SK-N-MC (cell line): Measurements from ENCODE around the gene CREB5.
"Not testable (repeated sequence)": the region's sequence is repeated elsewhere in the genome, so short reads cannot be mapped to it uniquely, and the experiment has no call there.

Experiments
- DNase-seq: peaks from one replicate; pipeline ENCODE4 v3.0.0-alpha.2; 2011; ENCODE audit warnings: low read depth, low spot score
- H3K27ac ChIP-seq: fragments of 200-600 bp; sonication (generic); 2 replicates; pipeline ENCODE4 v1.5.1; 2016; ENCODE audit warnings: mixed run types
- H3K36me3 ChIP-seq: fragments of 200-600 bp; sonication (generic); 2 replicates; pipeline ENCODE4 v1.6.1; 2017; ENCODE audit warnings: antibody characterized with exemption, low read length, mixed read lengths; ENCODE audit not compliant: insufficient read depth
- H3K4me3 ChIP-seq: fragments of 200-600 bp; sonication (generic); 2 replicates; pipeline ENCODE4 v1.5.1; 2016
- H3K9ac ChIP-seq: fragments of 200-600 bp; sonication (generic); 2 replicates; pipeline ENCODE4 v1.8.0; 2017; ENCODE audit warnings: mixed run types, mixed read lengths; ENCODE audit not compliant: insufficient read length
- H3K9me3 ChIP-seq: fragments of 200-600 bp; sonication (generic); 2 replicates; pipeline ENCODE4 v1.6.1; 2017; ENCODE audit warnings: low read depth, mild to moderate bottlenecking, antibody characterized with exemption, low read length, moderate library complexity, mixed read lengths
- EZH2 ChIP-seq: fragments of 200-600 bp; sonication (generic); IDR thresholded peaks from one replicate; pipeline ENCODE4 v1.6.1; 2017; ENCODE audit warnings: antibody characterized with exemption
- FOXP2 ChIP-seq: optimal IDR thresholded peaks from 2 replicates; pipeline ENCODE3; 2011; ENCODE audit warnings: mild to moderate bottlenecking, moderate library complexity; ENCODE audit not compliant: insufficient read depth; ENCODE audit errors: extremely low read length, control extremely low read depth
- POLR2AphosphoS5 ChIP-seq: IDR thresholded peaks from 2 replicates; pipeline ENCODE4 v1.6.1; 2012; ENCODE audit warnings: mild to moderate bottlenecking, low read depth, low read length, borderline replicate concordance

The CREB5 gene

DNA sequence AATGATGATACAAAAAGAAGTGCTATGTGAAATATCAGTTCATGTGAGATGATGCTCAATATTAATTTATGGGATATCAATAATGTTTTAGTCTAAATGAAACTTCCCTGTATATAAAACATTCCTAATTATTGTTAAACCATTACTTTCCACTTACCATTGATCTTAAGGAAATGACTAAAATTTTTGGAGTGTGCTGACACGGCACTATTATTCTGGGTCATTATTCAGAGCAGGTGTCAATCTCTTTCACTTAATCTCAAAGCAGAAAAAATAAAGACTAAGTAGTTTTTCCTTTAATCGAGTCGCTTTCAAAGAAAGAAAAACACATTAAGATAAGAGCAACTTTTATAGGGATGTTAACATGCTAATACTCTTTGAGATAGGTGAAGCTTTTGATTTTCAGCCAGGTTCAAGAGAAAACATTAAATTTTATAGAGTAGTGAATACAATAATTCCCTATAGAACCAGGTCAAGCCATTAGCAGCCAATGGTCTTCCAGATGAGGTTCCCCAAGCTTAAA, 11.4 kb upstream of the CREB5 start:
- Histone ChIP-seq H3K36me3 (no peaks in the 10 kb centered on the region), H3K27ac (no peak overlapping the region), H3K4me3 (no peak overlapping the region), H3K9ac (no peak overlapping the region), H3K9me3 (no peaks in the 10 kb centered on the region)
- no peak for TF ChIP-seq POLR2AphosphoS5
- no peak for TF ChIP-seq EZH2
- no peak for TF ChIP-seq FOXP2
- no peak for DNase-seq

DNA sequence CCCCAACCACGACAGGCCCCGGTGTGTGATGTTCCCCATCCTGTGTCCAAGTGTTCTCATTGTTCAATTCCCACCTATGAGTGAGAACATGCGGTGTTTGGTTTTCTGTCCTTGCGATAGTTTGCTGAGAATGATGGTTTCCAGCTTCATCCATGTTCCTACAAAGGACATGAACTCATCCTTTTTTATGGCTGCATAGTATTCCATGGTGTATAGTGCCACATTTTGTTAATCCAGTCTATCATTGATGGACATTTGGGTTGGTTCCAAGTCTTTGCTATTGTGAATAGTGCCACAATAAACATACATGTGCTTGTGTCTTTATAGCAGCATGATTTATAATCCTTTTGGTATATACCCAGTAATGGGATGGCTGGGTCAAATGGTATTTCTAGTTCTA, 10.8 kb upstream of the CREB5 start:
- DNase-seq, H3K9me3 ChIP-seq, H3K36me3 ChIP-seq, H3K9ac ChIP-seq, H3K27ac ChIP-seq, H3K4me3 ChIP-seq: not testable (repeated sequence)

- no peak for TF ChIP-seq POLR2AphosphoS5
- no peak for TF ChIP-seq EZH2
- no peak for TF ChIP-seq FOXP2
- H3K27ac ChIP-seq: no peak overlapping the region
- DNase-seq: no peak
- no peaks in the 10 kb centered on the region for H3K9me3 ChIP-seq
- no peak overlapping the region for H3K4me3 ChIP-seq
- H3K9ac ChIP-seq: no peak overlapping the region
- no peaks in the 10 kb centered on the region for H3K36me3 ChIP-seq
Measured at GRCh38 chr7:28405662-28406061, 6.7 kb upstream of the CREB5 start.

- H3K4me3 ChIP-seq: no peak overlapping the region
- no peak for TF ChIP-seq EZH2
- TF ChIP-seq POLR2AphosphoS5: no peak
- no peak for TF ChIP-seq FOXP2
- H3K27ac ChIP-seq: no peak overlapping the region
- no peak for DNase-seq
- H3K36me3 ChIP-seq: no peaks in the 10 kb centered on the region
- H3K9me3 ChIP-seq: no peaks in the 10 kb centered on the region
- H3K9ac ChIP-seq: no peak overlapping the region
Measured at GRCh38 chr7:28406192-28406591, 6.1 kb upstream of the CREB5 start.

DNA sequence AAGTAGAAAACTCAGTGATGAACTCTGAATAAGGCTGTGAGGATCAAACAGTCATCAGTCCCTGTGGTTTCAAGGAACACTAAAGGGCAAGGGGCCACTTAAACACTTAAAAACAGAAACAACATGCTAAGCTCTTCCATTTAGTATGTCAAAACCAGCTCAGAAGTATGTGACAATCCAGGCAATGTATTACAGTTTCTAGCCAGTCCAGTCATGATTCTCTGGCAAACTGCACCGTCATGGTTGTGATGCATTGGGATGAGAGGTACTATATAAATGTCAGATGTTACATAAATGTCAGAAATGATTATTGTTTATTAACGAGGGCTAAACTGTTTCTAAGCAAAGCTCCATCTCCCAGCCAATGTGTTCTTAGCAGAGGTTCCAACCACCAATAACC, 4.7 kb upstream of the CREB5 start:
- Histone ChIP-seq H3K27ac (no peak overlapping the region), H3K36me3 (no peaks in the 10 kb centered on the region), H3K9me3 (no peaks in the 10 kb centered on the region), H3K4me3 (no peak overlapping the region), H3K9ac (no peak overlapping the region)
- no peak for DNase-seq
- TF ChIP-seq POLR2AphosphoS5 (no peak), EZH2 (no peak)

DNA sequence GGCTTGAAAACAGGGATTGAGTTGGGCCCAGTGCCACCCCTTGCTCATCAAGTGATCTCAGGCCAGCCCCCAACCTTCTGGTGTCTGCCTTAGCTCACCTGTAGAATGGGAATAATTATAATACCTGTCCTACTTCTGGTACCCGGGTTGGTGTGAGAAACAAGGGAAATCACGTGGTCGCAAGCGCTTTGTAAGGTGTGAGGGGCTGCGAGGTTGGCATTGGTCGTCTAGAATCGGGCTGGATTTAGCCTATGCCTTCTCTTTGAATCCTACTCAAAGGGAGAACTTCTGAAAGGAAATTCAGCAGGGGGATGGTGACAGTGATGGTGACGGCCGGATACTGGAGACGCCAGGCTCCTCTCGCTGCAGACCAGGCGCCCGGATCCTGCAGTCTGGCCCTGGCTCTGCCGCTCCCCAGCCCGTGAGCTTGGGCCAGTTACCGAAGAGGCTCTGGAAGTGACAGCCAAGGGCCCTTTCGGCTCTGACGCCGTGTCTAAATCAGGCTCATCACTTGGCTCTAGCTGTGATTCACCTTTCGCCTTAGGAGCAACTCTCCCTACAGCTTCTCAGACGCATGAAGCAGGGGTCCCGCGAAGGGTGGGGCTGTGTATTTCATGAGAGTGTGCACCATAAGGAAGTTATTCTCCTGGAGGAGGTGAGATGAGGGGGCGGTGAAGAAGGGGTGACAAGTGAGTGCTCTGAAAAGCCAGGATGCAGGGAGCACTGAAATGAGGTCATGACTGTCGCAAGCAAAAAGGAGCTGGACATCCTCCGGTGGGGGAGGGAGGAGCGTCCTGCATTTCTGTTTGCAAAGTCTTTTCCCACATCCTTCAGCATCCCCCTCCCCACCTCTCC, 4.0 kb upstream of the CREB5 start:
- no peak overlapping the region for H3K9ac ChIP-seq
- TF ChIP-seq POLR2AphosphoS5 (no peak), FOXP2 (no peak), EZH2 (no peak)
- H3K4me3 ChIP-seq: peak overlapping the region; percentile 88
- DNase-seq: no peak
- no peaks in the 10 kb centered on the region for H3K9me3 ChIP-seq
- no peaks in the 10 kb centered on the region for H3K36me3 ChIP-seq
- H3K27ac ChIP-seq: no peak overlapping the region

- peak; percentile 63 for DNase-seq
- Histone ChIP-seq H3K9ac (peak overlapping the region; percentile 84), H3K9me3 (no peaks in the 10 kb centered on the region), H3K4me3 (peak overlapping the region; percentile 88), H3K36me3 (no peaks in the 10 kb centered on the region), H3K27ac (no peak overlapping the region)
- peak; percentile 53 for TF ChIP-seq EZH2
- no peak for TF ChIP-seq FOXP2
- TF ChIP-seq POLR2AphosphoS5: no peak
Measured at GRCh38 chr7:28408960-28409715, 3.2 kb upstream of the CREB5 start.

DNA sequence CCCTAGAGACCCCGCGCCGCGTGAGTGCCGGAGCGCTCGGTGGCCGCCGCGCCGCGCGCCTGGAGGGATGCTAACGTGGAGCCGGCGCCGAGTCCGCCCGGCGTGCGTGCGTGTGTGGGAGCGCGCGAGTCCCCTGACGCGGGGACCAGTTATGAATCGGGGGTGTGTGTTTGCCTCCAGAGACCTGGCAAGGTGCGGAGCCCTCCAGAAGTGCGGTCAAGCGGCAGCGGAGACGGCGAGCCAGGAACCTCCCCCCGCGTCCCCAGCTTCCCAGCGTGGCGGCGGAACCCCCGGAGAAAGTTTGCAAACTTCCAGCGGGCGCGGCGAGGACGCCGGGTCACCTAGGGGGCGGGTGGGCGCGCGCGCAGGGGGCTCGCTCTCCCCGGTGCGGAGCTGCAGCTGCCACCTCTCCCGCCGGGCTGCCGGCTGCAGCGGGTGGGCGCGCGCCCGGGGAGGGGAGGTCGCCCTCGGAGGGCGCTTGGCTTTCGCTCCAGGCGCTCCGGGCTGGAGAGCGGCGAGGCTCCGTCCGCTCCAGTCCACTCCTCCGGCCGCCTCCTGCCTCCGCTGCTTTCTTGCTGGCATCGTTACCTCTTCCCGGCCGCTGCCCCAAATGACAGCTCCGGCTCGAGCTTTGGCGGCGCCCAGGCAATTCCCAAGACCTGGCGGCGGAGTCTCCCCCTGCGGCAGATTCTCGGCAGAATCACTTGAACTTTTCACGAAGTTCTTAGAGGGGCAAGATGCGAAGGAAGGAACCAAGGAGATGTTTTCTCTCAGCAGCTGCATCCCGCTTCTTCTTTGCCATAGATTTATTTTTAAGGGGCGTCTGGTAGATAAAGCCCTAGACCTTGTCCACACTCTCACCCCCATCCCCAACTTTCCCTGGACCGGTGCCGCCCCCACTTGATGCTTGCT, 2.3 kb upstream of the CREB5 start:
- no peak for DNase-seq
- Histone ChIP-seq H3K4me3 (peak overlapping the region; percentile 88), H3K36me3 (no peaks in the 10 kb centered on the region), H3K9ac (peak overlapping the region; percentile 84), H3K27ac (no peak overlapping the region), H3K9me3 (no peaks in the 10 kb centered on the region)
- TF ChIP-seq EZH2: no peak
